Activated naive CD4-positive, alpha-beta T cell treated with anti-CD3 and anti-CD28 coated beads, Interleukin-2, amount 10 ng/mL, durations not matched to agents 7 days and 5 days (primary cell): Measurements from ENCODE around the gene CCDC43.
A peak's percentile ranks its signal among the peaks of the same experiment; 100 is the strongest.
"Not testable (repeated sequence)": the region's sequence is repeated elsewhere in the genome, so short reads cannot be mapped to it uniquely, and the experiment has no call there.

Source experiments
- CTCF ChIA-PET: fragments of 350-600 bp; sonication (Branson Sonifier 250); formaldehyde crosslinking; loops from one replicate; lab custom pipeline; 2021; ENCODE audit warnings: antibody characterized with exemption; lab: Charles Lee
- DNase-seq: peaks from one replicate; pipeline ENCODE4 v3.0.0-alpha.2; 2020
- H3K27ac Mint-ChIP-seq: one replicate; pipeline ENCODE4 v1.8.0; 2021; ENCODE audit warnings: mild to moderate bottlenecking, moderate library complexity, mixed read lengths
- H3K27me3 Mint-ChIP-seq: one replicate; pipeline ENCODE4 v1.8.0; 2021; ENCODE audit warnings: mild to moderate bottlenecking, mixed read lengths
- H3K36me3 Mint-ChIP-seq: one replicate; pipeline ENCODE4 v1.8.0; 2021; ENCODE audit warnings: mixed read lengths
- H3K4me1 Mint-ChIP-seq: one replicate; pipeline ENCODE4 v1.8.0; 2021; ENCODE audit warnings: mixed read lengths
- H3K4me3 Mint-ChIP-seq: one replicate; pipeline ENCODE4 v1.8.0; 2021; ENCODE audit warnings: mild to moderate bottlenecking, moderate library complexity, mixed read lengths
- H3K9me3 Mint-ChIP-seq: one replicate; pipeline ENCODE4 v1.8.0; 2021; ENCODE audit warnings: mixed read lengths

CCDC43 gene

GRCh38 chr17:44689477-44690217, at the start of gene CCDC43:
CCDC43 (minus strand) TSS chr17:44689776; CDS start chr17:44689753, 23 bp downstream.
- Mint-ChIP-seq H3K4me1 (peaks cover 35% of the 10 kb centered on the region), H3K36me3 (peaks cover 9% of the 10 kb centered on the region), H3K27ac (peak within 1 kb of the TSS; percentile 93), H3K4me3 (peak within 1 kb of the TSS; percentile 94), H3K9me3 (no peaks in the 10 kb centered on the region), H3K27me3 (no peaks in the 10 kb centered on the region)
- DNase-seq, result peak; percentile 94
- CTCF ChIA-PET, result interaction anchor here (1.2 kb wide), 1 partner anchor 11 kb away, joined by 3 read pairs; no protein-coding TSS in a partner anchor

GRCh38 chr17:44738214-44738906, 48.8 kb upstream of the CCDC43 start:
- CTCF ChIA-PET, result no interaction called here
- Mint-ChIP-seq H3K9me3 (no peaks in the 10 kb centered on the region), H3K4me3 (no peak overlapping the region), H3K4me1 (no peaks in the 10 kb centered on the region), H3K27me3 (no peaks in the 10 kb centered on the region), H3K36me3 (peaks cover 7% of the 10 kb centered on the region), H3K27ac (no peak overlapping the region)
- DNase-seq, result no peak

- H3K36me3 Mint-ChIP-seq, result peaks cover 8% of the 10 kb centered on the region
- CTCF ChIA-PET, result interaction anchor here (0.6 kb wide), 1 partner anchor 236 kb away, joined by 3 read pairs; no protein-coding TSS in a partner anchor
- no peaks in the 10 kb centered on the region for H3K27me3 Mint-ChIP-seq
These were observed 47.1 kb upstream of the CCDC43 start for GRCh38 chr17:44736551-44737240.

GRCh38 chr17:44734272-44734671, 44.7 kb upstream of the CCDC43 start:
- Mint-ChIP-seq H3K27me3 (no peaks in the 10 kb centered on the region), H3K9me3 (no peaks in the 10 kb centered on the region), H3K4me1 (no peaks in the 10 kb centered on the region), H3K27ac (no peak overlapping the region), H3K4me3 (no peak overlapping the region), H3K36me3 (peaks cover 19% of the 10 kb centered on the region)
- DNase-seq, result no peak
- CTCF ChIA-PET, result no interaction called here

More at GRCh38 chr17:44736551-44737240, 47.1 kb upstream of the CCDC43 start:
- H3K27ac Mint-ChIP-seq, result no peak overlapping the region
- H3K4me3 Mint-ChIP-seq, result no peak overlapping the region
- no peaks in the 10 kb centered on the region for H3K9me3 Mint-ChIP-seq
- H3K4me1 Mint-ChIP-seq, result no peaks in the 10 kb centered on the region
- DNase-seq, result no peak

GRCh38 chr17:44733753-44734152, 44.2 kb upstream of the CCDC43 start:
- Mint-ChIP-seq H3K4me3 (no peak overlapping the region), H3K36me3 (peaks cover 19% of the 10 kb centered on the region), H3K27ac (no peak overlapping the region), H3K27me3 (no peaks in the 10 kb centered on the region), H3K9me3 (no peaks in the 10 kb centered on the region), H3K4me1 (no peaks in the 10 kb centered on the region)
- no peak for DNase-seq
- CTCF ChIA-PET, result interaction anchor here (0.6 kb wide), 1 partner anchor 10 kb away, joined by 3 read pairs; no protein-coding TSS in a partner anchor

GRCh38 chr17:44726121-44726520, 36.5 kb upstream of the CCDC43 start:
- H3K4me3 Mint-ChIP-seq, H3K27ac Mint-ChIP-seq, H3K9me3 Mint-ChIP-seq, DNase-seq, H3K27me3 Mint-ChIP-seq, H3K4me1 Mint-ChIP-seq: not testable (repeated sequence)
- peaks cover 28% of the 10 kb centered on the region for H3K36me3 Mint-ChIP-seq
- CTCF ChIA-PET, result interaction anchor here (0.7 kb wide), 1 partner anchor 203 kb away, joined by 3 read pairs; no protein-coding TSS in a partner anchor

GRCh38 chr17:44722254-44722653, 32.7 kb upstream of the CCDC43 start:
- CTCF ChIA-PET, result no interaction called here
- H3K4me1 Mint-ChIP-seq, result no peaks in the 10 kb centered on the region
- no peak overlapping the region for H3K4me3 Mint-ChIP-seq
- no peaks in the 10 kb centered on the region for H3K27me3 Mint-ChIP-seq
- H3K36me3 Mint-ChIP-seq, result peaks cover 25% of the 10 kb centered on the region
- H3K27ac Mint-ChIP-seq, result no peak overlapping the region
- no peaks in the 10 kb centered on the region for H3K9me3 Mint-ChIP-seq
- no peak for DNase-seq

- Mint-ChIP-seq H3K36me3 (peaks cover 27% of the 10 kb centered on the region), H3K4me1 (no peaks in the 10 kb centered on the region), H3K9me3 (no peaks in the 10 kb centered on the region), H3K4me3 (no peak overlapping the region), H3K27me3 (no peaks in the 10 kb centered on the region), H3K27ac (no peak overlapping the region)
- CTCF ChIA-PET, result no interaction called here
- DNase-seq, result no peak
These were observed 29.9 kb upstream of the CCDC43 start for GRCh38 chr17:44719444-44719843.

- H3K27ac Mint-ChIP-seq, result no peak within 1 kb of the TSS
- peak; percentile 90 for DNase-seq
- CTCF ChIA-PET, result no interaction called here
- H3K27me3 Mint-ChIP-seq, result peaks cover 14% of the 10 kb centered on the region
- H3K4me1 Mint-ChIP-seq, result peaks cover 11% of the 10 kb centered on the region
- H3K4me3 Mint-ChIP-seq, result no peak within 1 kb of the TSS
- H3K9me3 Mint-ChIP-seq, result no peaks in the 10 kb centered on the region
- H3K36me3 Mint-ChIP-seq, result peaks cover 2% of the 10 kb centered on the region
These were observed 19.1 kb upstream of the CCDC43 start, which contains the start of gene DBF4B for GRCh38 chr17:44708401-44709263. DBF4B (plus strand) TSS chr17:44708665; CDS start chr17:44708821, 156 bp downstream.

GRCh38 chr17:44707755-44708400, 18.3 kb upstream of the CCDC43 start:
- CTCF ChIA-PET, result interaction anchor here (0.7 kb wide), 1 partner anchor 145 kb away, joined by 5 read pairs; no protein-coding TSS in a partner anchor
- H3K36me3 Mint-ChIP-seq, result peaks cover 2% of the 10 kb centered on the region
- no peak overlapping the region for H3K4me3 Mint-ChIP-seq
- H3K27ac Mint-ChIP-seq, result no peak overlapping the region
- peaks cover 11% of the 10 kb centered on the region for H3K4me1 Mint-ChIP-seq
- H3K27me3 Mint-ChIP-seq, result peaks cover 15% of the 10 kb centered on the region
- DNase-seq, result no peak
- H3K9me3 Mint-ChIP-seq, result no peaks in the 10 kb centered on the region

GRCh38 chr17:44700288-44700687, 10.7 kb upstream of the CCDC43 start:
- H3K27ac Mint-ChIP-seq, H3K9me3 Mint-ChIP-seq, DNase-seq, H3K4me3 Mint-ChIP-seq, H3K4me1 Mint-ChIP-seq, H3K36me3 Mint-ChIP-seq: not testable (repeated sequence)
- H3K27me3 Mint-ChIP-seq, result peaks cover 22% of the 10 kb centered on the region
- CTCF ChIA-PET, result interaction anchor here (1.4 kb wide), 1 partner anchor 11 kb away, joined by 3 read pairs; the partner anchor contains the start of gene CCDC43

GRCh38 chr17:44693609-44694008, 4.0 kb upstream of the CCDC43 start:
- Mint-ChIP-seq H3K36me3 (peaks cover 2% of the 10 kb centered on the region), H3K27ac (no peak overlapping the region), H3K27me3 (no peaks in the 10 kb centered on the region), H3K4me1 (peaks cover 22% of the 10 kb centered on the region), H3K4me3 (no peak overlapping the region), H3K9me3 (no peaks in the 10 kb centered on the region)
- CTCF ChIA-PET, result no interaction called here
- DNase-seq, result no peak
